Panc1 (cell line): ENCODE measurements around the gene PORCN. TPM values are rescaled to one million over a fixed set of nuclear protein-coding genes. Genes with fewer than 3 reads are reported as not detected.

Source experiments
- ATAC-seq: fragments of 200-7000 bp; cut with Tn5 transposase; 2 replicates; pipeline ENCODE4 v1.9.1; 2020; ENCODE audit warnings: mild to moderate bottlenecking, moderate library complexity
- BruUV-seq: library from RNA; stranded (reverse); fragments of 400-500 nt; replicated peaks from 2 replicates; lab custom pipeline; 2021; lab: Mats Ljungman, UMichigan
- CTCF ChIA-PET: fragments of 300-600 bp; sonication (Branson Sonifier 250); formaldehyde crosslinking; loops from one replicate; lab custom pipeline; 2022; ENCODE audit warnings: antibody characterized with exemption; lab: Charles Lee
- POLR2A ChIA-PET: fragments of 300-600 bp; sonication (Branson Sonifier 250); formaldehyde crosslinking; loops from one replicate; lab custom pipeline; 2022; ENCODE audit warnings: antibody characterized with exemption; lab: Charles Lee
- DNase-seq: peaks from one replicate; pipeline ENCODE4 v3.0.0-alpha.2; 2010; ENCODE audit warnings: low read depth, low spot score
- H3K27ac ChIP-seq: 2 replicates; pipeline ENCODE4 v1.5.1; 2011; ENCODE audit warnings: mild to moderate bottlenecking, low read length, inconsistent platforms
- H3K27me3 ChIP-seq: fragments of 200-500 bp; sonication (Bioruptor generic); 2 replicates; pipeline ENCODE4 v1.6.0; 2014; ENCODE audit warnings: low read length, inconsistent platforms; ENCODE audit not compliant: control insufficient read depth, insufficient read depth
- H3K36me3 ChIP-seq: fragments of 200-500 bp; sonication (Bioruptor generic); 2 replicates; pipeline ENCODE4 v1.5.1; 2014; ENCODE audit warnings: inconsistent platforms, mild to moderate bottlenecking, low read length, moderate library complexity; ENCODE audit not compliant: control insufficient read depth, insufficient read depth
- H3K4me1 ChIP-seq: 2 replicates; pipeline ENCODE4 v1.5.1; 2011; ENCODE audit warnings: inconsistent platforms, mild to moderate bottlenecking, low read length, moderate library complexity; ENCODE audit not compliant: control insufficient read depth, insufficient read depth
- H3K4me3 ChIP-seq, 2 experiments: 2 replicates each; pipeline ENCODE4 v1.5.1; 2011 to 2012; ENCODE audit warnings: low read depth in 2 of 2, low read length in 2 of 2, mild to moderate bottlenecking in 2 of 2, inconsistent platforms in 1 of 2, moderate library complexity in 1 of 2
- H3K9me3 ChIP-seq: fragments of 200-500 bp; sonication (Bioruptor generic); 2 replicates; pipeline ENCODE4 v1.5.1; 2014; ENCODE audit warnings: low read depth, mild to moderate bottlenecking, inconsistent platforms, low read length, moderate library complexity; ENCODE audit not compliant: control insufficient read depth, insufficient read depth
- POLR2AphosphoS5 ChIP-seq: IDR thresholded peaks from 2 replicates; pipeline ENCODE4 v1.6.1; 2012; ENCODE audit warnings: mild to moderate bottlenecking, low read depth, low read length, moderate library complexity
- SIN3A ChIP-seq: IDR thresholded peaks from 2 replicates; pipeline ENCODE4 v1.6.1; 2012; ENCODE audit warnings: low read depth, mild to moderate bottlenecking, low read length, moderate library complexity, borderline replicate concordance; ENCODE audit not compliant: insufficient read depth
- TCF7L2 ChIP-seq: IDR thresholded peaks from 2 replicates; pipeline ENCODE4 v1.6.1; 2011; ENCODE audit warnings: mild to moderate bottlenecking, low read depth, low read length, inconsistent platforms
- in situ Hi-C: cut with HindIII; loops from 2 replicates; pipeline ENCODE4 v1.10.0; 2016; ENCODE audit warnings: low sequenced_read_pairs, low pct_unique_long_range_greater_than_20kb
- intact Hi-C: fragments of 100-400 bp; cut with micrococcal nuclease; formaldehyde crosslinking; loops from one replicate; pipeline ENCODE4 v1.10.0; 2022; ENCODE audit not compliant: unreplicated experiment
- total RNA-seq: library from RNA; stranded (reverse); gene quantifications from one replicate; pipeline ENCODE4 v1.2.1, GENCODE V29; 2021; ENCODE audit not compliant: unreplicated experiment
- TF ChIP-seq, protein P1 (sequence below): fragments of 450-650 bp; IDR thresholded peaks from 2 replicates; pipeline ENCODE4 v1.5.1; 2017; ENCODE audit warnings: mild to moderate bottlenecking
- TF ChIP-seq, protein P2 (sequence below), 2 experiments: IDR thresholded peaks; 2 replicates each; pipeline ENCODE4 v1.6.1; 2011 to 2012; ENCODE audit warnings: low read depth in 2 of 2, control low read depth in 1 of 2, low read length in 1 of 2, mild to moderate bottlenecking in 1 of 2, moderate library complexity in 1 of 2; ENCODE audit not compliant: insufficient read depth in 1 of 2

PORCN gene
- total RNA-seq, 1 experiment from 2014 or later: 8.6 TPM

DNA sequence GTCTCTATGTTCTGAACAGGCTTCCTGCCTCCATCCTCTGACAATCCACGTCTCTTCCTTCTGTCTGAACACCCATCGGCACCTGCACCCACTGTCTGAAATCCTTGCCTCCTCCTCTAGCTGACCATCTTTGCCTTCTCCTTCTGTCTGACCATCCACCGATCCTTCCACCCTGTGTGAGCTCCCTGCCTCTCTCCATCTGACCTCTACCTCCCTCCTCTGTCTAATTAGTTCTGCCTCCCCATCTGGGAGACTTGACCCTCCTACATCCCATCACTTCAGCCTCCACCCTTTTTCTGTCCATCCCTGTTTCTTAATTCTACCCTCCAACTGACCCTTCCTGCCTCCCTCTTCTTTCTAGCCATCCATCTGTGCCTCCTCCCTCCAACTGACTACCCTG, 48.8 kb upstream of the PORCN start:
- ATAC-seq: no peak
- ChIA-PET CTCF (no interaction called here), POLR2A (no interaction called here)
- intact Hi-C loops: no loop called here
- H3K36me3 ChIP-seq: no peaks in the 10 kb centered on the region
- no peaks in the 10 kb centered on the region for H3K27me3 ChIP-seq
- H3K27ac ChIP-seq: no peak overlapping the region
- no TSS peak for BruUV-seq
- in situ Hi-C loops: no loop called here
- no peak overlapping the region for H3K4me3 ChIP-seq
- TF ChIP-seq SIN3A (no peak), TCF7L2 (no peak), POLR2AphosphoS5 (no peak)
- TF ChIP-seq, protein P1, sequence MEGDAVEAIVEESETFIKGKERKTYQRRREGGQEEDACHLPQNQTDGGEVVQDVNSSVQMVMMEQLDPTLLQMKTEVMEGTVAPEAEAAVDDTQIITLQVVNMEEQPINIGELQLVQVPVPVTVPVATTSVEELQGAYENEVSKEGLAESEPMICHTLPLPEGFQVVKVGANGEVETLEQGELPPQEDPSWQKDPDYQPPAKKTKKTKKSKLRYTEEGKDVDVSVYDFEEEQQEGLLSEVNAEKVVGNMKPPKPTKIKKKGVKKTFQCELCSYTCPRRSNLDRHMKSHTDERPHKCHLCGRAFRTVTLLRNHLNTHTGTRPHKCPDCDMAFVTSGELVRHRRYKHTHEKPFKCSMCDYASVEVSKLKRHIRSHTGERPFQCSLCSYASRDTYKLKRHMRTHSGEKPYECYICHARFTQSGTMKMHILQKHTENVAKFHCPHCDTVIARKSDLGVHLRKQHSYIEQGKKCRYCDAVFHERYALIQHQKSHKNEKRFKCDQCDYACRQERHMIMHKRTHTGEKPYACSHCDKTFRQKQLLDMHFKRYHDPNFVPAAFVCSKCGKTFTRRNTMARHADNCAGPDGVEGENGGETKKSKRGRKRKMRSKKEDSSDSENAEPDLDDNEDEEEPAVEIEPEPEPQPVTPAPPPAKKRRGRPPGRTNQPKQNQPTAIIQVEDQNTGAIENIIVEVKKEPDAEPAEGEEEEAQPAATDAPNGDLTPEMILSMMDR: no peak
- TF ChIP-seq, protein P2, sequence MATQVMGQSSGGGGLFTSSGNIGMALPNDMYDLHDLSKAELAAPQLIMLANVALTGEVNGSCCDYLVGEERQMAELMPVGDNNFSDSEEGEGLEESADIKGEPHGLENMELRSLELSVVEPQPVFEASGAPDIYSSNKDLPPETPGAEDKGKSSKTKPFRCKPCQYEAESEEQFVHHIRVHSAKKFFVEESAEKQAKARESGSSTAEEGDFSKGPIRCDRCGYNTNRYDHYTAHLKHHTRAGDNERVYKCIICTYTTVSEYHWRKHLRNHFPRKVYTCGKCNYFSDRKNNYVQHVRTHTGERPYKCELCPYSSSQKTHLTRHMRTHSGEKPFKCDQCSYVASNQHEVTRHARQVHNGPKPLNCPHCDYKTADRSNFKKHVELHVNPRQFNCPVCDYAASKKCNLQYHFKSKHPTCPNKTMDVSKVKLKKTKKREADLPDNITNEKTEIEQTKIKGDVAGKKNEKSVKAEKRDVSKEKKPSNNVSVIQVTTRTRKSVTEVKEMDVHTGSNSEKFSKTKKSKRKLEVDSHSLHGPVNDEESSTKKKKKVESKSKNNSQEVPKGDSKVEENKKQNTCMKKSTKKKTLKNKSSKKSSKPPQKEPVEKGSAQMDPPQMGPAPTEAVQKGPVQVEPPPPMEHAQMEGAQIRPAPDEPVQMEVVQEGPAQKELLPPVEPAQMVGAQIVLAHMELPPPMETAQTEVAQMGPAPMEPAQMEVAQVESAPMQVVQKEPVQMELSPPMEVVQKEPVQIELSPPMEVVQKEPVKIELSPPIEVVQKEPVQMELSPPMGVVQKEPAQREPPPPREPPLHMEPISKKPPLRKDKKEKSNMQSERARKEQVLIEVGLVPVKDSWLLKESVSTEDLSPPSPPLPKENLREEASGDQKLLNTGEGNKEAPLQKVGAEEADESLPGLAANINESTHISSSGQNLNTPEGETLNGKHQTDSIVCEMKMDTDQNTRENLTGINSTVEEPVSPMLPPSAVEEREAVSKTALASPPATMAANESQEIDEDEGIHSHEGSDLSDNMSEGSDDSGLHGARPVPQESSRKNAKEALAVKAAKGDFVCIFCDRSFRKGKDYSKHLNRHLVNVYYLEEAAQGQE (IDR thresholded peaks at IDR 0.05; ENCODE audit: insufficient read depth in 1 of 2, low read depth in 2 of 2, low read length in 1 of 2): no peak
- no peak for DNase-seq
- no peaks in the 10 kb centered on the region for H3K9me3 ChIP-seq
- no peaks in the 10 kb centered on the region for H3K4me1 ChIP-seq

GRCh38 chrX:48460606-48461005, 48.2 kb upstream of the PORCN start:
- ChIA-PET POLR2A (no interaction called here), CTCF (no interaction called here)
- ATAC-seq (no peak), DNase-seq (no peak)
- no peaks in the 10 kb centered on the region for H3K4me1 ChIP-seq
- intact Hi-C loops: no loop called here
- H3K36me3 ChIP-seq: no peaks in the 10 kb centered on the region
- in situ Hi-C loops: no loop called here
- no peak overlapping the region for H3K4me3 ChIP-seq
- H3K27ac ChIP-seq: no peak overlapping the region
- no TSS peak for BruUV-seq
- no peaks in the 10 kb centered on the region for H3K27me3 ChIP-seq
- TF ChIP-seq, protein P2 (IDR thresholded peaks at IDR 0.05; ENCODE audit: insufficient read depth in 1 of 2, low read depth in 2 of 2, low read length in 1 of 2): no peak
- TF ChIP-seq, protein P1: no peak
- TF ChIP-seq POLR2AphosphoS5 (no peak), SIN3A (no peak), TCF7L2 (no peak)
- no peaks in the 10 kb centered on the region for H3K9me3 ChIP-seq
